Kidney glomerular epithelial cell (primary cell): ENCODE measurements around the gene IL1RAPL2.
"Not testable (repeated sequence)": the region's sequence is repeated elsewhere in the genome, so short reads cannot be mapped to it uniquely, and the experiment has no call there.

Experiments
- DNase-seq: peaks from one replicate; lab custom pipeline; 2025; lab: John Stamatoyannopoulos, UW

Gene IL1RAPL2

GRCh38 chrX:105018865-105019264, 452.9 kb downstream of the IL1RAPL2 start:
- peak; percentile 81 for DNase-seq

GRCh38 chrX:105028962-105029361, 463.0 kb downstream of the IL1RAPL2 start:
- DNase-seq, result not testable (repeated sequence)

- no peak for DNase-seq
Observed at GRCh38 chrX:105038672-105039328, 472.8 kb downstream of the IL1RAPL2 start.

GRCh38 chrX:105050921-105051320, 484.9 kb downstream of the IL1RAPL2 start:
- DNase-seq, result no peak

DNA sequence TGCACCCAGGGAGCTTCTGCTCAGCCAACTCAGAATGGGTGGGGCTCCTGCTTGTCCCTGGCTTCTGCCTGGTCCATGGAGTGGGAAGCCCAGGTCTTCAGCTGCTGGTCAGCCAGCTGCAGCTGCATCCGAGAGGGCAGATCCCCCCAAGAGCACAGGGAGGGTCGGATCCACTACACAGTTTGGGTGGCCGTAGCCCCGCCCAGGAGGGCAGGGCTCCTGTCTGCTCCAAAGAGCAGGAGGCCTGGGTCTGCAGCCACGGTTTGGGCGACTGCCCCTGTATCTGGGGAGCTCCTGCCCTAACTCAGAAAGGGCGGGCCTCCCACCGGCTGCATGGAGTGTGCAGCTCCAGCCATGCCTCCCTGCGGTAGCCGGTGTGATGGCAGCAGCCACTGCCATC, 485.4 kb downstream of the IL1RAPL2 start:
- DNase-seq, result no peak

DNA sequence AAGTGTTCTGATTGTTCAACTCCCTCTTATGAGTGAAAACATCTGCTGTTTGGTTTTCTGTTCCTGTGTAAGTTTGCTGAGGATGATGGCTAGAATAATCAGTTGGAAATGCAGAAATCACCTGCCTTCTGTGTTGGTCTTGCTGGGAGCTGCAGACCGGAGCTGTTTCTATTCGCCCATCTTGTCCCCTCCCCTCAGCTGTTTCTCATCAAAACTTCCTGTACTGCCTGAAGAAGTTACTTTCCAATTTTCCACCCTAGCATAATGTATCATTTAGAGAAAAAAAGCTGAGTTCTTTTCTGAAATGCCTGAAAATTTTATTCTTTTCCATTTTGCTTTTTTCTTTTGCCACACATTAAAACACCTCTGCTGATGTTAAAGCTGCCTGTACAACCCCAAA, 486.9 kb downstream of the IL1RAPL2 start:
- no peak for DNase-seq

DNA sequence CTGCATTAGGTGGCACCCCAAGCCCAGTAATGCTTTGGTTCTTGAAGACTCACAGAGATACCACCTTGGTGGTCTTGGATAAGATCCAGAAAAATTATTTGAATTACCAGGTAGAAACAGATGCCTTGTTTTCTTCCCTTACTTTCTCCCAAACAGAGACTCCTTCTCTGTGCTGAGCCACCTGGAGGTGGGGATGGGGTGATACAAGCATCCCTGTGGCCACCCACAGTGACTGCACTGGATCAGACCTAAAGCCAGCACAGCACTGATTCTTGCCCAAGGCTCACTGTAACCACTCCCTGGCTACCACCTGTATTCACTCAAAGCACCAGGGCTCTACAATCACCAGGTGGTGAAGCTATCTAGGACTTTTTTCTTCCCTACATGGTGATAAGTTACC, 497.7 kb downstream of the IL1RAPL2 start:
- DNase-seq, result no peak

DNA sequence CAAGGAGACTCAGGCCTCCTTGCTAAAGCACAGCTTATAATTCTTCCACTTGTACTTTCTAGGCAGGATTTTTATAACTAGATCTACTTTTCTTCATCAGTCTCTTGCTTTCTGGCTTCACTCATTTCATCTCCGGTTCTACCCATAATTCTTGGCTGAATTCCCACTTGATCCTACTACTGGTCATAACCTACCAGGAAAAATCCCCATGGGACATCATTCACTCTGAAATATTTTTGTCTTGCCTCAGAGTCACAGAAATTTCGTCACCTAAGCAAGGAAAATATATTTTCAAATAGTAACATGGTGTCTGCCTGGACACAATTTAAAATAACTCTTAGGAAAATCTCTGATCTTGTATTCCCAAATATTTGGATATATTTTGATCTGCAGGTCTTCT, 532.2 kb downstream of the IL1RAPL2 start:
- DNase-seq, result no peak

- DNase-seq, result no peak
Observed at GRCh38 chrX:105098812-105099211, 532.8 kb downstream of the IL1RAPL2 start.

GRCh38 chrX:105101378-105101777, 535.4 kb downstream of the IL1RAPL2 start:
- no peak for DNase-seq

- DNase-seq, result no peak
Observed at GRCh38 chrX:105109936-105110335, 543.9 kb downstream of the IL1RAPL2 start.

DNA sequence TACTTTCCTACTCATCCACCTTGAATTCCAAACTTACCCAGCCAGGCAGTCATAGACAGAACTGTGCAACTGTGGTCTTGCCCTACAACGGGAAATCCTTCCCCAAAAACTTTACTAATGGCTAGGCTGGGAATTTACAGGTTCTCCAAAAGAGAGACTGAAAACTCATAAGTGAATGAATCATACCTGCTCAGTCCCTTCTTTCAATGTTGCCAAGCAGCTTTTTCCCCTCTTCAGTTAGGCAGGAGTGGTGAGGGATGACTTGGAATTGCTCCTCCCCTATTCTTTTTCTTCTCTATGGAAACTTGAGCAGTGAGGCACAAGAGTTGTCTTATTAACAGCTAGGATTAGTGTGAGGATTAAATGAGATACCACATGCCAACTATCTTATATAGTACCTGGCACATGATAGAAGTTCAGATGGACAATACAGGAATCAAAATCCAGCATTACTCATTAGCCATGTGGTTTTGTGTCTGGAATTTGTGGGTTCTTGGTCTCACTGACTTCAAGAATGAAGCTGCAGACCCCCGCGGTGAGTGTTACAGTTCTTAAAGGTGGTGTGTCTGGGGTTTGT, 548.6 kb downstream of the IL1RAPL2 start:
- no peak for DNase-seq

DNA sequence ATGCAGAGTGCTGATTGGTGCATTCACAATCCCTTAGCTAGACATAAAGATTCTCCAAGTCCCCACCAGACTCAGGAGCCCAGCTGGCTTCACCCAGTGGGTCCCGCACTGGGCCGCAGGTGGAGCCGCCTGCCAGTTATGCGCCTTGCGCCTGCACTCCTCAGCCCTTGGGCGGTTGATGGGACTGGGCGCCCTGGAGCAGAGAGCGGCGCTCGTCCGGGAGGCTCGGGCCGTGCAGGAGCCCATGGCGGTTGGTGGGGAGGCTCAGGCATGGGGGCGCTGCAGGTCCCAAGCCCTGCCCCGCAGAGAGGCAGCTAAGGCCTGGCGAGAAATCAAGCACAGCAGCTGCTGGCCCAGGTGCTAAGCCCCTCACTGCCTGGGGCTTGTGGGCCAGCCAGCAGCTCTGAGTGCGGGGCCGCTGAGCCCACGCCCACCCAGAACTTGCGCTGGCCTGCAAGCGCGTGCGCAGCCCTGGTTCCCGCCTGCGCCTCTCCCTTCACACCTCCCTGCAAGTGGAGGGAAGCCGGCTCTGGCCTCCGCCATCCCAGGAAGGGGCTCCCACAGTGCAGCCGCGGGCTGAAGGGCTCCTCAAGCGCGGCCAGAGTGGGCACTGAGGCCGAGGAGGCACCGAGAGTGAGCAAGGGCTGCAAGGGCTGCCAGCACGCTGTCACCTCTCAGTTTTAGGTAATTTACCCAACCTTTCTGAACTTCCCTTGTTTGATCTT, 549.8 kb downstream of the IL1RAPL2 start:
- DNase-seq, result not testable (repeated sequence)

DNA sequence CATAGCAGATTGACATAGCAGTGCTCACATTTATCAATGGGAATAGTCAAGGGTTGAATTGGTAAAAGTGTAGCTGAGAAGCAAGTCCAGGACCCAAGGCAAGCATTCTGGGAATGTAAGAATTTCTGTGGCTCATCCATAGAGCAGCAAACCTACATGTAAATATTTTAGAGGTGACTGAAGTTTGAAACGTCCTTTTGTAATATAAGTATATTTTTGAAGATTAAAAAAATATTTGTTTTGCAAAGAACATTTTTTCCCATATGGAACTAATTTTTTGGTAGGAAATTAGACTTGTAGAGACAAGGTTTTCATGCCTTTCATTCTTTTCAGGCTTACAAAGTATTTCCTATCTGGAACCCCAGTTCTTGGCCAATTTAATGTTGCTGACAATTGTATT, 550.5 kb downstream of the IL1RAPL2 start:
- no peak for DNase-seq

- DNase-seq, result peak; percentile 26
Observed at GRCh38 chrX:105117621-105118020, 551.6 kb downstream of the IL1RAPL2 start.

DNA sequence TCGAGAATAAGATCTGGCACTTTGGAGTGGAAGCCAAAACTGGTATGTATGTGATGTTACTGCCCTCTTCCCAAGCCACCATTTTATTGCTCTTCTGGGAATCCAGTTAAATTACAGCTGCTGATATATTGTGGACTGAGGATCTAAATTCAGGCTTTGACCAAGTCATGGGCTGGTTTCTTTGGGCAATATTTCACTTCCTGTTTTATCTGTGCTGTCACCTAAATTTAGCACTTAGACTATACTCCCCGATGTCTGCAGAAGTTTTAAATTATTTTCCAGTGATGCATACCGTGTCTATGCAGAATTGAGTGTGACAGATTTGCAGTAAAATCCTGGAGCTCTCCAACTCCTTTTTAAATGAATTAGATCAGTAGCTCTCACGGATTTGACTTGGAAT, 554.5 kb downstream of the IL1RAPL2 start:
- DNase-seq, result no peak

DNA sequence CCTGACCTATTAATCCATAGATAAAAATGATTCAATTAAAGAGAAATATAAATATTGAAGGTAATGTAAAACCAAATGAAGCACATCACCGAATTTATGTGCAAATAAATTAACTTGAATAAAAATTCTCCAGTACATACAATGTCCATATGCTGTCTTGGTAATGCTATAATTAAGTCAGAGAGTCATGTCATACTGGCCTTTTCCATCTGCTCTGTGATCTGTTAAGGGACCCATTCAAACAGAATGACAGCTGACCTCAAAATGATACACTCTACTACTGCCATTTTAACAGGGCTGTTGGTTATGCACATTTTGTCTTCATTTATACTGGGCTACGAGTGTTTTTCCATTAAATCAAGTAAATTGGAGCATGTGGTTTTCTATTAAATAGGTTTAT, 555.2 kb downstream of the IL1RAPL2 start:
- DNase-seq, result no peak

DNA sequence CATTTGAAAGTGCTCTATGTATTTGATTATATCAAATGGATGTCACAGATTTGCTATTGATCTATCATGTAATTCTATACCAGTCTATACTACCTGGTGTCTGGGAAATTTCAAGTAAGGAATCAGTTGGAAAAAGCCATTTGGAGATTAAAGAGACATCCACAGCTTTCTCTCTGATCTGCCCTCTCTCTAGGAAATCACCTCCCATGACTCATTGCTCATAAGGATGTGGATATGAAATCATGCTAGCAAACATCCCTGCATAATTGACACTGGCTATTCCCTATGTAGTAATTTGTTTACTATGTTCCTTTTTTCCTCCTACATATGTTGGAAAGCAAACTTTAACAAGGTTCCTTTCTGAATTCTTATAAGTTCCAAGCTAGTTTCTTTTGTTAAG, 560.2 kb downstream of the IL1RAPL2 start:
- DNase-seq, result no peak

DNA sequence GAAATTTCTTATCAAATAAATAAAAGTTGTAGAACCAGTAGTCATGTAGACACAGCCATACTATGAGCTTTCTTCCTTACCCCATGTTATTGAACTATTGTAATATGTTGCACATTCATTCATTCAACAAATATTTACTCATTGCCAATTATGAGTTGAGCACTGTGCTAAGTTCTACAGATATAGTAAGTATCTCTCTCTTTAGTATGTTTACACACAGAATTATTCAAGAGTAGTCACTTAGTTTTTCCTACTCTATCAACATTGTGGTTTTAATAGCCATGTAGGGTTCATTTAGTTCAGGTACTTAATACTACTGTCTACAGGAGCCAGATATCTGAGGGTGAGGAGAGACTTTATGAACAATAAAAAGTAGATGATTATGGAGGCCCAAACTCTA, 568.3 kb downstream of the IL1RAPL2 start:
- no peak for DNase-seq

GRCh38 chrX:105136786-105137185, 570.8 kb downstream of the IL1RAPL2 start:
- no peak for DNase-seq

GRCh38 chrX:105150036-105150435, 584.0 kb downstream of the IL1RAPL2 start:
- DNase-seq, result no peak

- no peak for DNase-seq
Observed at GRCh38 chrX:105150557-105150956, 584.6 kb downstream of the IL1RAPL2 start.

GRCh38 chrX:105167233-105167632, 601.2 kb downstream of the IL1RAPL2 start:
- no peak for DNase-seq
